Body of pancreas (tissue), 4 donors: ENCODE measurements around the gene GARNL3. TPM values are rescaled to one million over a fixed set of nuclear protein-coding genes. Genes with fewer than 3 reads are reported as not detected.

ENCODE experiments used
- ATAC-seq: fragments of 150-250 bp; one replicate; pipeline ENCODE4 v1.9.1; 2016
- DNase-seq, 4 donors: peaks; one replicate each; pipeline ENCODE4 v3.0.0-alpha.2; 2019
- H3K27ac ChIP-seq, 4 donors: fragments of 200-600 bp; sonication (generic); 1 replicate in 3 of 4; 2 replicates in 1 of 4; pipeline versions ENCODE4 v1.5.1 to v1.6.1; 2016 to 2019; ENCODE audit warnings: mild to moderate bottlenecking in 1 of 4, mixed read lengths in 1 of 4, moderate library complexity in 1 of 4
- H3K27me3 ChIP-seq, 2 donors: fragments of 200-600 bp; sonication (generic); one replicate each; pipeline ENCODE4 v1.6.0; 2016; ENCODE audit warnings: mild to moderate bottlenecking in 1 of 2
- H3K36me3 ChIP-seq, 2 donors: fragments of 200-600 bp; sonication (generic); replicated peaks in 1 of 2; 2 replicates each; pipeline ENCODE4 v1.5.1; 2016; ENCODE audit warnings: low read depth in 2 of 2; ENCODE audit not compliant: insufficient read depth in 1 of 2
- H3K4me1 ChIP-seq: fragments of 200-600 bp; sonication (generic); one replicate; pipeline ENCODE4 v1.6.0; 2016
- H3K4me3 ChIP-seq, 2 donors: fragments of 200-600 bp; sonication (generic); 1 replicate in 1 of 2; 2 replicates in 1 of 2; pipeline ENCODE4 v1.5.1; 2016 to 2019
- H3K9me3 ChIP-seq, 3 donors: fragments of 200-600 bp; sonication (generic); 1 replicate in 2 of 3; 2 replicates in 1 of 3; pipeline ENCODE4 v1.5.1; 2016
- CTCF ChIP-seq, 7 experiments: fragments of 450-650 bp in 4 of 7; fragments of 200-600 bp in 3 of 7; sonication (generic) in 3 of 7; IDR thresholded peaks; one replicate each; pipeline ENCODE4 v1.5.1; 2016 to 2019; ENCODE audit warnings: antibody characterized with exemption in 7 of 7
- POLR2A ChIP-seq, 3 donors: fragments of 450-650 bp; IDR thresholded peaks; one replicate each; pipeline ENCODE4 v1.6.1; 2016; ENCODE audit warnings: antibody characterized with exemption in 3 of 3, mild to moderate bottlenecking in 2 of 3
- WGBS, 2 donors: methylation state at CpG; one replicate each; pipeline ENCODE4 v1.1.5; 2017; 5-methylcytosine and 5-hydroxymethylcytosine counted together
- intact Hi-C: fragments of 100-400 bp; cut with DNase I; formaldehyde crosslinking; loops from one replicate; pipeline ENCODE4 v1.15.1; 2023
- total RNA-seq, 2 donors: library from RNA; depleted of rRNA; stranded (reverse); fragments of >200 nt; gene quantifications; one replicate each; pipeline ENCODE4 v1.1.0, GENCODE V29; 2016

The GARNL3 gene
- total RNA-seq, 2 donors from 2014 or later, result 5.9 to 23.6 TPM

- no peak for DNase-seq
- no peaks in the 10 kb centered on the region for H3K36me3 ChIP-seq
- TF ChIP-seq POLR2A (IDR thresholded peaks at IDR 0.05) (no peak), CTCF (IDR thresholded peaks at IDR 0.05) (no peak)
- H3K9me3 ChIP-seq, result no peaks in the 10 kb centered on the region
- H3K4me3 ChIP-seq, result no peak overlapping the region
- peaks cover 15% of the 10 kb centered on the region for H3K4me1 ChIP-seq
- intact Hi-C loops, result no loop called here
- H3K27me3 ChIP-seq, result no peaks in the 10 kb centered on the region
- WGBS, 2 donors, result 96 to 100% methylated on average over 3 of the region's 3 CpGs
- no peak overlapping the region for H3K27ac ChIP-seq
- ATAC-seq, result no peak
These were observed 26.0 kb downstream of the GARNL3 start for GRCh38 chr9:127290561-127291065.

- intact Hi-C loops, result no loop called here
- Histone ChIP-seq H3K36me3 (no peaks in the 10 kb centered on the region), H3K27me3 (no peaks in the 10 kb centered on the region), H3K4me1 (peaks cover 15% of the 10 kb centered on the region), H3K27ac (no peak overlapping the region), H3K9me3 (no peaks in the 10 kb centered on the region), H3K4me3 (no peak overlapping the region)
- WGBS, 2 donors, result 86 to 89% methylated on average over 4 of the region's 4 CpGs
- DNase-seq, result no peak
- no peak for ATAC-seq
- no peak for TF ChIP-seq POLR2A (IDR thresholded peaks at IDR 0.05)
- TF ChIP-seq CTCF (IDR thresholded peaks at IDR 0.05), result no peak
These were observed 26.7 kb downstream of the GARNL3 start for GRCh38 chr9:127291246-127291778.

GRCh38 chr9:127292415-127292814 lies 27.8 kb downstream of the GARNL3 start:
- intact Hi-C loops, result no loop called here

GRCh38 chr9:127293328-127293727 lies 28.8 kb downstream of the GARNL3 start:
- no peaks in the 10 kb centered on the region for H3K9me3 ChIP-seq
- peaks cover 15% of the 10 kb centered on the region for H3K4me1 ChIP-seq
- TF ChIP-seq CTCF (IDR thresholded peaks at IDR 0.05) (no peak), POLR2A (IDR thresholded peaks at IDR 0.05) (no peak)
- H3K27me3 ChIP-seq, result no peaks in the 10 kb centered on the region
- H3K27ac ChIP-seq, result peak overlapping the region in 1 of 4 donors; percentile 61
- WGBS, 2 donors, result 19 to 33% methylated on average over 5 of the region's 5 CpGs
- H3K4me3 ChIP-seq, result no peak overlapping the region
- H3K36me3 ChIP-seq, result no peaks in the 10 kb centered on the region
- DNase-seq (no peak), ATAC-seq (no peak)
- intact Hi-C loops, result no loop called here

More at GRCh38 chr9:127292415-127292814, 27.8 kb downstream of the GARNL3 start:
- no peak overlapping the region for H3K4me3 ChIP-seq
- no peaks in the 10 kb centered on the region for H3K36me3 ChIP-seq
- H3K9me3 ChIP-seq, result no peaks in the 10 kb centered on the region
- DNase-seq (no peak), ATAC-seq (no peak)
- H3K27ac ChIP-seq, result no peak overlapping the region
- 96% methylated on average over 2 to 4 of the region's 4 CpGs for WGBS, 2 donors
- no peaks in the 10 kb centered on the region for H3K27me3 ChIP-seq
- TF ChIP-seq CTCF (IDR thresholded peaks at IDR 0.05) (no peak), POLR2A (IDR thresholded peaks at IDR 0.05) (no peak)
- peaks cover 15% of the 10 kb centered on the region for H3K4me1 ChIP-seq

GRCh38 chr9:127293767-127294166 lies 29.2 kb downstream of the GARNL3 start:
- no peak overlapping the region for H3K4me3 ChIP-seq
- intact Hi-C loops, result no loop called here
- peak overlapping the region in 1 of 4 donors; percentile 61 for H3K27ac ChIP-seq
- no peak for ATAC-seq
- H3K36me3 ChIP-seq, result no peaks in the 10 kb centered on the region
- peaks cover 15% of the 10 kb centered on the region for H3K4me1 ChIP-seq
- WGBS, 2 donors, result 57 to 67% methylated on average over 1 of the region's 1 CpG
- TF ChIP-seq CTCF (IDR thresholded peaks at IDR 0.05), result no peak
- no peak for TF ChIP-seq POLR2A (IDR thresholded peaks at IDR 0.05)
- no peaks in the 10 kb centered on the region for H3K9me3 ChIP-seq
- no peaks in the 10 kb centered on the region for H3K27me3 ChIP-seq
- no peak for DNase-seq
